ENCODE results near the gene AP1G2. TPM values are rescaled to one million over a fixed set of nuclear protein-coding genes. Genes with fewer than 3 reads are reported as not detected.
A peak's percentile ranks its signal among the peaks of the same experiment; 100 is the strongest.

The AP1G2 gene
- total and polyA plus RNA-seq, 2 of the 13 experiments (the other 11 are each of a cell fraction or from before 2014, with no cell fraction given): 96.9 to 611 TPM

DNA sequence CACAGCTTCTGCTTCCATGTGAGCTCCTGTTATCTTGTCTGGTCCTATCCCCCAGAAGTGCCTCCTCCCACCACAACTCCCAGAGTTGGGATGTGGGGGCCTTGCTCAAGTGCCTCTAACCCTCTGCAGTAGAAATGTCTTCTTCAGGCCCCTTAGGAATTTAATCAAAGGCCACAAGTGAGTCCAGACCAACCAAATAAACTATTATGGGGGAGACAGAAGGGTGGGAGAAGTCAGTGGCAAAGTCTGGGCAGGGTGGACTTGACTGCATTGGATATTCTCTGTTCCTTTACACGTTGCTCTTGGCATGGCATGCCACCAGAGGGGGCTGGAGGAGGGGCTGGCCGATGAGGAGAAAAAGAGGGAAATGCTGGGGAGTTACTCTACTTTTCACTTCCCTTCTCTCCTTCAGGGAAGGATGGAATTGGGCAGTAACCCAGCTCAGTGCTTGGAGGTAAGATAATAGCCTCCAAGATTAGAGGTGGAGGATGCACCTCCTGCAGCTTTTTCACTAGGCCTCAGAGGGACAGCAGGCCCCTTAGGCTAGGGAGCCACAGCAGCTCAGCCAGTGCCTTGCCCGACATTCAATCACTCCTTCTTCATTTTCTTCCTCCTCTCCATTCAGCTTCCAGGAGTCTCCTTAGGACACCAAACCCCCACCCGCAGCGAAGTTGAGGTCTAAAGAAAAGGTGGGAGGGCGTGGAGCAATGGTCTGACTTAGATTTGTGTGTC is 1.2 kb upstream of the AP1G2 start (continued):
- TF ChIP-seq MATR3 (CRISPR knock-in tag; IDR thresholded peaks at IDR 0.05) (no peak), GTF3A (CRISPR knock-in tag; conservative IDR thresholded peaks at IDR 0.05) (no peak), ASH2L (IDR thresholded peaks at IDR 0.05; ENCODE audit: insufficient read length, low read depth, low read length) (peak; percentile 40), MYNN (CRISPR knock-in tag; IDR thresholded peaks at IDR 0.05; ENCODE audit: low read depth) (0 out of 2 replicates have a peak, but pooled peaks have one; percentile 3), KDM2A (CRISPR knock-in tag; IDR thresholded peaks at IDR 0.05; ENCODE audit: borderline replicate concordance, low read depth) (peak; percentile 33; the same call in 1 of the 2 replicates), PHB2 (IDR thresholded peaks at IDR 0.05; ENCODE audit: partially characterized antibody) (no peak), ZNF598 (CRISPR knock-in tag; IDR thresholded peaks at IDR 0.05; ENCODE audit: borderline replicate concordance) (0 out of 2 replicates have a peak, but pooled peaks have one; percentile 24), CCDC6 (CRISPR knock-in tag; IDR thresholded peaks at IDR 0.05) (no peak), ZNF773 (CRISPR knock-in tag; IDR thresholded peaks at IDR 0.05; ENCODE audit: borderline replicate concordance) (peak; percentile 32; the same call in 1 of the 2 replicates), ZNF703 (CRISPR knock-in tag; IDR thresholded peaks at IDR 0.05; ENCODE audit: borderline replicate concordance) (no peak), IRX3 (CRISPR knock-in tag; IDR thresholded peaks at IDR 0.05; ENCODE audit: borderline replicate concordance, low read depth) (no peak), RELA (CRISPR knock-in tag; IDR thresholded peaks at IDR 0.05) (no peak), SALL1 (CRISPR knock-in tag; IDR thresholded peaks at IDR 0.05) (0 out of 2 replicates have a peak, but pooled peaks have one; percentile 8), YEATS4 (CRISPR knock-in tag; IDR thresholded peaks at IDR 0.05; ENCODE audit: borderline replicate concordance) (no peak), REPIN1 (CRISPR knock-in tag; IDR thresholded peaks at IDR 0.05; ENCODE audit: borderline replicate concordance, low read depth) (peak; percentile 53; the same call in 1 of the 2 replicates), PHF21A (CRISPR knock-in tag; IDR thresholded peaks at IDR 0.05) (no peak), SATB2 (CRISPR knock-in tag; IDR thresholded peaks at IDR 0.05) (0 out of 2 replicates have a peak, but pooled peaks have one; percentile 6), HNF4G (IDR thresholded peaks at IDR 0.05; ENCODE audit: borderline replicate concordance, low read depth, low read length) (no peak), HNF4G (CRISPR knock-in tag; IDR thresholded peaks at IDR 0.05; ENCODE audit: borderline replicate concordance, low read depth) (peak; percentile 50; the same call in 1 of the 2 replicates), ZNF501 (CRISPR knock-in tag; IDR thresholded peaks at IDR 0.05) (peak; percentile 82)
- TF ChIP-seq, protein P1, sequence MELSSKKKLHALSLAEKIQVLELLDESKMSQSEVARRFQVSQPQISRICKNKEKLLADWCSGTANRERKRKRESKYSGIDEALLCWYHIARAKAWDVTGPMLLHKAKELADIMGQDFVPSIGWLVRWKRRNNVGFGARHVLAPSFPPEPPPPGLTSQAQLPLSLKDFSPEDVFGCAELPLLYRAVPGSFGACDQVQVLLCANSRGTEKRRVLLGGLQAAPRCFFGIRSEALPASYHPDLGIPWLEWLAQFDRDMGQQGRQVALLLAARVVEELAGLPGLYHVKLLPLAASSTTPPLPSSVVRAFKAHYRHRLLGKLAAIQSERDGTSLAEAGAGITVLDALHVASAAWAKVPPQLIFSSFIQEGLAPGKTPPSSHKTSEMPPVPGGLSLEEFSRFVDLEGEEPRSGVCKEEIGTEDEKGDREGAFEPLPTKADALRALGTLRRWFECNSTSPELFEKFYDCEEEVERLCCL (CRISPR knock-in tag; IDR thresholded peaks at IDR 0.05; ENCODE audit: borderline replicate concordance): no peak
- TF ChIP-seq, protein P2, sequence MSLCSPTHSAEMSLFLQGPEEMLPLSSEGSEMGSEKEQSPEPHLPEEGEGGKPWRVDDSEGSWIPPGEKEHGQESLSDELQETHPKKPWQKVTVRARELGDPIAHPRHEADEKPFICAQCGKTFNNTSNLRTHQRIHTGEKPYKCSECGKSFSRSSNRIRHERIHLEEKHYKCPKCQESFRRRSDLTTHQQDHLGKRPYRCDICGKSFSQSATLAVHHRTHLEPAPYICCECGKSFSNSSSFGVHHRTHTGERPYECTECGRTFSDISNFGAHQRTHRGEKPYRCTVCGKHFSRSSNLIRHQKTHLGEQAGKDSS (CRISPR knock-in tag; IDR thresholded peaks at IDR 0.05; ENCODE audit: borderline replicate concordance, low read depth): peak; percentile 52; the same call in 1 of the 2 replicates
- TF ChIP-seq, protein P3, sequence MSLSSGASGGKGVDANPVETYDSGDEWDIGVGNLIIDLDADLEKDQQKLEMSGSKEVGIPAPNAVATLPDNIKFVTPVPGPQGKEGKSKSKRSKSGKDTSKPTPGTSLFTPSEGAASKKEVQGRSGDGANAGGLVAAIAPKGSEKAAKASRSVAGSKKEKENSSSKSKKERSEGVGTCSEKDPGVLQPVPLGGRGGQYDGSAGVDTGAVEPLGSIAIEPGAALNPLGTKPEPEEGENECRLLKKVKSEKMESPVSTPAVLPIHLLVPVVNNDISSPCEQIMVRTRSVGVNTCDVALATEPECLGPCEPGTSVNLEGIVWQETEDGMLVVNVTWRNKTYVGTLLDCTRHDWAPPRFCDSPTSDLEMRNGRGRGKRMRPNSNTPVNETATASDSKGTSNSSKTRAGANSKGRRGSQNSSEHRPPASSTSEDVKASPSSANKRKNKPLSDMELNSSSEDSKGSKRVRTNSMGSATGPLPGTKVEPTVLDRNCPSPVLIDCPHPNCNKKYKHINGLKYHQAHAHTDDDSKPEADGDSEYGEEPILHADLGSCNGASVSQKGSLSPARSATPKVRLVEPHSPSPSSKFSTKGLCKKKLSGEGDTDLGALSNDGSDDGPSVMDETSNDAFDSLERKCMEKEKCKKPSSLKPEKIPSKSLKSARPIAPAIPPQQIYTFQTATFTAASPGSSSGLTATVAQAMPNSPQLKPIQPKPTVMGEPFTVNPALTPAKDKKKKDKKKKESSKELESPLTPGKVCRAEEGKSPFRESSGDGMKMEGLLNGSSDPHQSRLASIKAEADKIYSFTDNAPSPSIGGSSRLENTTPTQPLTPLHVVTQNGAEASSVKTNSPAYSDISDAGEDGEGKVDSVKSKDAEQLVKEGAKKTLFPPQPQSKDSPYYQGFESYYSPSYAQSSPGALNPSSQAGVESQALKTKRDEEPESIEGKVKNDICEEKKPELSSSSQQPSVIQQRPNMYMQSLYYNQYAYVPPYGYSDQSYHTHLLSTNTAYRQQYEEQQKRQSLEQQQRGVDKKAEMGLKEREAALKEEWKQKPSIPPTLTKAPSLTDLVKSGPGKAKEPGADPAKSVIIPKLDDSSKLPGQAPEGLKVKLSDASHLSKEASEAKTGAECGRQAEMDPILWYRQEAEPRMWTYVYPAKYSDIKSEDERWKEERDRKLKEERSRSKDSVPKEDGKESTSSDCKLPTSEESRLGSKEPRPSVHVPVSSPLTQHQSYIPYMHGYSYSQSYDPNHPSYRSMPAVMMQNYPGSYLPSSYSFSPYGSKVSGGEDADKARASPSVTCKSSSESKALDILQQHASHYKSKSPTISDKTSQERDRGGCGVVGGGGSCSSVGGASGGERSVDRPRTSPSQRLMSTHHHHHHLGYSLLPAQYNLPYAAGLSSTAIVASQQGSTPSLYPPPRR (CRISPR knock-in tag; IDR thresholded peaks at IDR 0.05; ENCODE audit: borderline replicate concordance): peak; percentile 35; the same call in 1 of the 2 replicates
